GM12878 (cell line): ENCODE results near the gene CSH2. TPM values are rescaled to one million over a fixed set of nuclear protein-coding genes. Genes with fewer than 3 reads are reported as not detected.

Source experiments
- ATAC-seq: fragments of 200-7000 bp; cut with Tn5 transposase; 3 replicates; pipeline ENCODE4 v1.9.1; 2020; ENCODE audit warnings: mild to moderate bottlenecking, moderate library complexity
- BruUV-seq: library from RNA; stranded (reverse); fragments of 400-500 nt; replicated peaks from 2 replicates; lab custom pipeline; 2021; lab: Mats Ljungman, UMichigan
- CTCF ChIA-PET: fragments of 300-600 bp; sonication (Branson Sonifier 250); formaldehyde crosslinking; extraction: SDS; loops from one replicate; lab custom pipeline; 2021; ENCODE audit warnings: inconsistent platforms; lab: Yijun Ruan, JAX
- POLR2A ChIA-PET: fragments of 350-600 bp; formaldehyde crosslinking; extraction: SDS; loops from one replicate; lab custom pipeline; 2021; ENCODE audit warnings: inconsistent platforms; lab: Charles Lee
- RAD21 ChIA-PET: fragments of 300-600 bp; sonication (Branson Sonifier 250); formaldehyde crosslinking; loops from one replicate; lab custom pipeline; 2023; ENCODE audit warnings: antibody characterized with exemption; ENCODE audit not compliant: unreplicated experiment; lab: Charles Lee
- SMC1A ChIA-PET: fragments of 300-600 bp; sonication (Branson Sonifier 250); formaldehyde crosslinking; loops from one replicate; lab custom pipeline; 2023; ENCODE audit not compliant: unreplicated experiment, uncharacterized antibody; lab: Charles Lee
- DNase-seq: peaks from one replicate; pipeline ENCODE4 v3.0.0-alpha.2; 2011; ENCODE audit warnings: low read depth, low spot score
- FAIRE-seq: peaks from 3 replicates; lab custom pipeline; 2011; peaks lifted over from hg19 to GRCh38; lab: Jason Lieb, UNC
- H2AFZ ChIP-seq: 2 replicates; pipeline ENCODE4 v1.6.0; 2011; ENCODE audit warnings: low read depth, low read length, control low read depth; ENCODE audit not compliant: control insufficient read depth
- H3K27ac ChIP-seq: 2 replicates; pipeline ENCODE4 v1.5.1; 2011; ENCODE audit warnings: control low read depth; ENCODE audit not compliant: control insufficient read depth, insufficient read depth
- H3K27me3 ChIP-seq, 2 experiments: replicated peaks in 1 of 2; 2 replicates each; pipeline versions ENCODE4 v1.6.0 to v1.6.1; 2011; ENCODE audit warnings: low read length in 1 of 2; ENCODE audit not compliant: control insufficient read depth in 2 of 2, insufficient read depth in 2 of 2
- H3K36me3 ChIP-seq, 2 experiments: 2 replicates each; pipeline ENCODE4 v1.5.1; 2011; ENCODE audit warnings: low read length in 1 of 2; ENCODE audit not compliant: control insufficient read depth in 2 of 2, insufficient read depth in 2 of 2
- H3K4me1 ChIP-seq: 2 replicates; pipeline ENCODE4 v1.6.1; 2011; ENCODE audit warnings: mild to moderate bottlenecking, low read length, moderate library complexity, mixed read lengths; ENCODE audit not compliant: control insufficient read depth, insufficient read depth
- H3K4me2 ChIP-seq: 2 replicates; pipeline ENCODE4 v1.6.0; 2011; ENCODE audit warnings: control low read depth; ENCODE audit not compliant: control insufficient read depth, insufficient read depth
- H3K4me3 ChIP-seq: fragments of 200-600 bp; sonication (generic); 2 replicates; pipeline ENCODE4 v1.5.1; 2016
- H3K79me2 ChIP-seq: 2 replicates; pipeline ENCODE4 v1.6.0; 2011; ENCODE audit warnings: low read length; ENCODE audit not compliant: control insufficient read depth, insufficient read depth
- H3K9ac ChIP-seq: 2 replicates; pipeline ENCODE4 v1.8.0; 2011; ENCODE audit warnings: low read length, control low read depth, mixed read lengths; ENCODE audit not compliant: control insufficient read depth, insufficient read depth
- H3K9me3 ChIP-seq: replicated peaks from 3 replicates; pipeline ENCODE4 v1.5.1; 2011; ENCODE audit warnings: mild to moderate bottlenecking, low read length; ENCODE audit not compliant: control insufficient read depth, insufficient read depth
- H4K20me1 ChIP-seq: 2 replicates; pipeline ENCODE4 v1.6.0; 2011; ENCODE audit not compliant: control insufficient read depth, insufficient read depth
- KDM1A ChIP-seq: fragments of 200-600 bp; sonication (generic); IDR thresholded peaks from 2 replicates; pipeline ENCODE4 v1.6.1; 2016; ENCODE audit warnings: borderline replicate concordance
- POLR2A ChIP-seq: IDR thresholded peaks from 2 replicates; pipeline ENCODE4 v1.6.1; 2011; ENCODE audit warnings: low read depth, mild to moderate bottlenecking, low read length
- ZZZ3 ChIP-seq: IDR thresholded peaks from 2 replicates; pipeline ENCODE4 v1.6.1; 2011; ENCODE audit warnings: low read depth; ENCODE audit not compliant: control insufficient read depth, insufficient read length
- WGBS: methylation state at CpG from one replicate; pipeline ENCODE4 v1.1.6; 2016; ENCODE audit warnings: low lambda C conversion rate; ENCODE audit not compliant: insufficient replicate concordance, insufficient coverage; ENCODE audit errors: missing lambda C conversion rate; 5-methylcytosine and 5-hydroxymethylcytosine counted together
- in situ Hi-C: fragments of 300-500 bp; cut with MboI; formaldehyde crosslinking; loops from 9 replicates; pipeline ENCODE4 v1.14.3; 2018; ENCODE audit warnings: mixed read lengths
- intact Hi-C: fragments of 100-400 bp; cut with micrococcal nuclease; formaldehyde crosslinking; loops from one replicate; pipeline ENCODE4 v1.14.2; 2022; ENCODE audit not compliant: unreplicated experiment
- polyA plus RNA-seq, 11 experiments: library from polyadenylated mRNA; depleted of rRNA in 4 of 11; unstranded in 6 of 11; stranded (reverse) in 5 of 11; fragments of >200 nt; fragmentation: Nextera tagmentation in 4 of 11; fragmentation: Illumina TruSeq in 1 of 11; extraction: Ambion mirVana in 4 of 11; extraction: Trizol in 1 of 11; gene quantifications; 1 replicate in 1 of 11; 2 replicates in 10 of 11; pipeline versions ENCODE4 v1.2.1 to v1.2.3, GENCODE V29; 2011 to 2016; ENCODE audit warnings: inconsistent platforms in 2 of 11, missing spikeins in 2 of 11, low read depth in 1 of 11
- total RNA-seq, 4 experiments: library from RNA; depleted of rRNA in 3 of 4; stranded (reverse); fragments of >200 nt in 3 of 4; fragmentation: Illumina TruSeq in 1 of 4; extraction: Trizol in 1 of 4; gene quantifications; 2 replicates each; pipeline versions ENCODE4 v1.2.1 to v1.2.3, GENCODE V29; 2013 to 2021
- TF ChIP-seq, protein P1 (sequence below): fragments of 450-650 bp; formaldehyde crosslinking; IDR thresholded peaks from 2 replicates; pipeline ENCODE4 v1.5.0; 2022; ENCODE audit warnings: mild to moderate bottlenecking, missing genetic modification characterization

Gene CSH2
- total and polyA plus RNA-seq, 10 of the 15 experiments (the other 5 are each of a cell fraction or from before 2014, with no cell fraction given): not detected

GRCh38 chr17:63833026-63833740 lies 40.3 kb downstream of the CSH2 start:
- Histone ChIP-seq H2AFZ (no peak overlapping the region), H4K20me1 (no peaks in the 10 kb centered on the region), H3K9me3 (no peaks in the 10 kb centered on the region), H3K4me2 (no peak overlapping the region), H3K27ac (no peak overlapping the region), H3K9ac (no peak overlapping the region), H3K36me3 (peaks cover 37 to 48% of the 10 kb centered on the region in 2 experiments), H3K79me2 (peaks cover 27% of the 10 kb centered on the region), H3K4me3 (no peak overlapping the region), H3K4me1 (peaks cover 10% of the 10 kb centered on the region), H3K27me3 (no peaks in the 10 kb centered on the region)
- RAD21 ChIA-PET: no interaction called here
- in situ Hi-C loops (loop anchor here (25.0 kb wide), 1 partner anchor 396 kb away; the partner anchor contains the start of gene CYB561), intact Hi-C loops (no loop called here)
- CTCF ChIA-PET: interaction anchor here (0.7 to 2.2 kb wide), 3 partner anchors 11 to 65 kb away, joined by 3 to 8 read pairs (median 3); no protein-coding TSS in a partner anchor
- no peak for ATAC-seq
- DNase-seq: no peak
- 94% methylated on average over 14 of the region's 14 CpGs for WGBS
- TF ChIP-seq KDM1A: no peak
- peak; percentile 11; the same call in 1 of the 2 replicates for TF ChIP-seq POLR2A
- TF ChIP-seq, protein P1, sequence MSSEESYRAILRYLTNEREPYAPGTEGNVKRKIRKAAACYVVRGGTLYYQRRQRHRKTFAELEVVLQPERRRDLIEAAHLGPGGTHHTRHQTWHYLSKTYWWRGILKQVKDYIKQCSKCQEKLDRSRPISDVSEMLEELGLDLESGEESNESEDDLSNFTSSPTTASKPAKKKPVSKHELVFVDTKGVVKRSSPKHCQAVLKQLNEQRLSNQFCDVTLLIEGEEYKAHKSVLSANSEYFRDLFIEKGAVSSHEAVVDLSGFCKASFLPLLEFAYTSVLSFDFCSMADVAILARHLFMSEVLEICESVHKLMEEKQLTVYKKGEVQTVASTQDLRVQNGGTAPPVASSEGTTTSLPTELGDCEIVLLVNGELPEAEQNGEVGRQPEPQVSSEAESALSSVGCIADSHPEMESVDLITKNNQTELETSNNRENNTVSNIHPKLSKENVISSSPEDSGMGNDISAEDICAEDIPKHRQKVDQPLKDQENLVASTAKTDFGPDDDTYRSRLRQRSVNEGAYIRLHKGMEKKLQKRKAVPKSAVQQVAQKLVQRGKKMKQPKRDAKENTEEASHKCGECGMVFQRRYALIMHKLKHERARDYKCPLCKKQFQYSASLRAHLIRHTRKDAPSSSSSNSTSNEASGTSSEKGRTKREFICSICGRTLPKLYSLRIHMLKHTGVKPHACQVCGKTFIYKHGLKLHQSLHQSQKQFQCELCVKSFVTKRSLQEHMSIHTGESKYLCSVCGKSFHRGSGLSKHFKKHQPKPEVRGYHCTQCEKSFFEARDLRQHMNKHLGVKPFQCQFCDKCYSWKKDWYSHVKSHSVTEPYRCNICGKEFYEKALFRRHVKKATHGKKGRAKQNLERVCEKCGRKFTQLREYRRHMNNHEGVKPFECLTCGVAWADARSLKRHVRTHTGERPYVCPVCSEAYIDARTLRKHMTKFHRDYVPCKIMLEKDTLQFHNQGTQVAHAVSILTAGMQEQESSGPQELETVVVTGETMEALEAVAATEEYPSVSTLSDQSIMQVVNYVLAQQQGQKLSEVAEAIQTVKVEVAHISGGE (CRISPR knock-in tag): no peak
- TF ChIP-seq ZZZ3: no peak
- SMC1A ChIA-PET: interaction anchor here (0.5 kb wide), 2 partner anchors 81 to 135 kb away, joined by 3 read pairs; no protein-coding TSS in a partner anchor
- no peak for FAIRE-seq
- POLR2A ChIA-PET: interaction anchor here (1.0 to 1.1 kb wide), 2 partner anchors 8 to 60 kb away, joined by 3 read pairs; partner anchors contain the start of gene CCDC47
- BruUV-seq: no TSS peak
